GM12878 (cell line): ENCODE measurements around the gene SAMD1. TPM values are rescaled to one million over a fixed set of nuclear protein-coding genes. Genes with fewer than 3 reads are reported as not detected.

Source experiments
- ATAC-seq: fragments of 200-7000 bp; cut with Tn5 transposase; 3 replicates; pipeline ENCODE4 v1.9.1; 2020; ENCODE audit warnings: mild to moderate bottlenecking, moderate library complexity
- BruUV-seq: library from RNA; stranded (reverse); fragments of 400-500 nt; replicated peaks from 2 replicates; lab custom pipeline; 2021; lab: Mats Ljungman, UMichigan
- CTCF ChIA-PET: fragments of 300-600 bp; sonication (Branson Sonifier 250); formaldehyde crosslinking; extraction: SDS; loops from one replicate; lab custom pipeline; 2021; ENCODE audit warnings: inconsistent platforms; lab: Yijun Ruan, JAX
- POLR2A ChIA-PET: fragments of 350-600 bp; formaldehyde crosslinking; extraction: SDS; loops from one replicate; lab custom pipeline; 2021; ENCODE audit warnings: inconsistent platforms; lab: Charles Lee
- RAD21 ChIA-PET: fragments of 300-600 bp; sonication (Branson Sonifier 250); formaldehyde crosslinking; loops from one replicate; lab custom pipeline; 2023; ENCODE audit warnings: antibody characterized with exemption; ENCODE audit not compliant: unreplicated experiment; lab: Charles Lee
- SMC1A ChIA-PET: fragments of 300-600 bp; sonication (Branson Sonifier 250); formaldehyde crosslinking; loops from one replicate; lab custom pipeline; 2023; ENCODE audit not compliant: unreplicated experiment, uncharacterized antibody; lab: Charles Lee
- DNase-seq: peaks from one replicate; pipeline ENCODE4 v3.0.0-alpha.2; 2011; ENCODE audit warnings: low read depth, low spot score
- FAIRE-seq: peaks from 3 replicates; lab custom pipeline; 2011; peaks lifted over from hg19 to GRCh38; lab: Jason Lieb, UNC
- H2AFZ ChIP-seq: 2 replicates; pipeline ENCODE4 v1.6.0; 2011; ENCODE audit warnings: low read depth, low read length, control low read depth; ENCODE audit not compliant: control insufficient read depth
- H3K27ac ChIP-seq: 2 replicates; pipeline ENCODE4 v1.5.1; 2011; ENCODE audit warnings: control low read depth; ENCODE audit not compliant: control insufficient read depth, insufficient read depth
- H3K27me3 ChIP-seq, 2 experiments: replicated peaks in 1 of 2; 2 replicates each; pipeline versions ENCODE4 v1.6.0 to v1.6.1; 2011; ENCODE audit warnings: low read length in 1 of 2; ENCODE audit not compliant: control insufficient read depth in 2 of 2, insufficient read depth in 2 of 2
- H3K36me3 ChIP-seq, 2 experiments: 2 replicates each; pipeline ENCODE4 v1.5.1; 2011; ENCODE audit warnings: low read length in 1 of 2; ENCODE audit not compliant: control insufficient read depth in 2 of 2, insufficient read depth in 2 of 2
- H3K4me1 ChIP-seq: 2 replicates; pipeline ENCODE4 v1.6.1; 2011; ENCODE audit warnings: mild to moderate bottlenecking, low read length, moderate library complexity, mixed read lengths; ENCODE audit not compliant: control insufficient read depth, insufficient read depth
- H3K4me2 ChIP-seq: 2 replicates; pipeline ENCODE4 v1.6.0; 2011; ENCODE audit warnings: control low read depth; ENCODE audit not compliant: control insufficient read depth, insufficient read depth
- H3K4me3 ChIP-seq: fragments of 200-600 bp; sonication (generic); 2 replicates; pipeline ENCODE4 v1.5.1; 2016
- H3K79me2 ChIP-seq: 2 replicates; pipeline ENCODE4 v1.6.0; 2011; ENCODE audit warnings: low read length; ENCODE audit not compliant: control insufficient read depth, insufficient read depth
- H3K9ac ChIP-seq: 2 replicates; pipeline ENCODE4 v1.8.0; 2011; ENCODE audit warnings: low read length, control low read depth, mixed read lengths; ENCODE audit not compliant: control insufficient read depth, insufficient read depth
- H3K9me3 ChIP-seq: replicated peaks from 3 replicates; pipeline ENCODE4 v1.5.1; 2011; ENCODE audit warnings: mild to moderate bottlenecking, low read length; ENCODE audit not compliant: control insufficient read depth, insufficient read depth
- H4K20me1 ChIP-seq: 2 replicates; pipeline ENCODE4 v1.6.0; 2011; ENCODE audit not compliant: control insufficient read depth, insufficient read depth
- ATF7 ChIP-seq: fragments of 450-650 bp; IDR thresholded peaks from 2 replicates; pipeline ENCODE4 v1.6.1; 2016; ENCODE audit warnings: low read depth, mild to moderate bottlenecking
- BHLHE40 ChIP-seq, 2 experiments: fragments of 450-650 bp in 1 of 2; IDR thresholded peaks; 2 replicates each; pipeline ENCODE4 v1.6.1; 2011 to 2017; ENCODE audit warnings: low read depth in 2 of 2, borderline replicate concordance in 1 of 2, improper control_type of control experiment in 1 of 2, low read length in 1 of 2, mild to moderate bottlenecking in 1 of 2
- CEBPB ChIP-seq, 2 experiments: fragments of 150-350 bp in 1 of 2; IDR thresholded peaks; 2 replicates each; pipeline ENCODE4 v1.6.1; 2012 to 2014; ENCODE audit warnings: low read depth in 2 of 2, low read length in 2 of 2, borderline replicate concordance in 1 of 2, inconsistent platforms in 1 of 2
- CREM ChIP-seq: IDR thresholded peaks from 2 replicates; pipeline ENCODE4 v1.6.1; 2014; ENCODE audit warnings: antibody characterized with exemption, low read depth
- ESRRA ChIP-seq: IDR thresholded peaks from 2 replicates; pipeline ENCODE4 v1.6.1; 2012; ENCODE audit warnings: mild to moderate bottlenecking, low read length, improper control_type of control experiment
- IKZF1 ChIP-seq: fragments of 450-650 bp; conservative IDR thresholded peaks from 2 replicates; pipeline ENCODE4 v1.6.1; 2017; ENCODE audit warnings: antibody characterized with exemption, mild to moderate bottlenecking
- IRF4 ChIP-seq: IDR thresholded peaks from 2 replicates; pipeline ENCODE4 v1.6.1; 2011; ENCODE audit warnings: low read depth, low read length
- MEF2A ChIP-seq: IDR thresholded peaks from 2 replicates; pipeline ENCODE4 v1.6.1; 2011; ENCODE audit warnings: low read depth, mild to moderate bottlenecking, low read length, moderate library complexity; ENCODE audit not compliant: insufficient read depth
- NFIC ChIP-seq: IDR thresholded peaks from 2 replicates; pipeline ENCODE4 v1.6.1; 2012; ENCODE audit warnings: low read depth, mild to moderate bottlenecking, inconsistent platforms, low read length, moderate library complexity
- SMAD1 ChIP-seq: fragments of 450-650 bp; IDR thresholded peaks from 2 replicates; pipeline ENCODE4 v1.6.1; 2018; ENCODE audit warnings: mild to moderate bottlenecking, low read depth; ENCODE audit not compliant: partially characterized antibody
- SUPT20H ChIP-seq: IDR thresholded peaks from 2 replicates; pipeline ENCODE4 v1.6.1; 2011; ENCODE audit warnings: low read depth, mild to moderate bottlenecking, low read length, moderate library complexity, borderline replicate concordance; ENCODE audit not compliant: control insufficient read depth
- YBX1 ChIP-seq: fragments of 450-650 bp; IDR thresholded peaks from 2 replicates; pipeline ENCODE4 v1.6.1; 2016; ENCODE audit warnings: antibody characterized with exemption
- ZNF384 ChIP-seq: IDR thresholded peaks from 2 replicates; pipeline ENCODE4 v1.6.1; 2012; ENCODE audit warnings: low read depth, mild to moderate bottlenecking, low read length, improper control_type of control experiment, borderline replicate concordance
- WGBS: methylation state at CpG from one replicate; pipeline ENCODE4 v1.1.6; 2016; ENCODE audit warnings: low lambda C conversion rate; ENCODE audit not compliant: insufficient replicate concordance, insufficient coverage; ENCODE audit errors: missing lambda C conversion rate; 5-methylcytosine and 5-hydroxymethylcytosine counted together
- in situ Hi-C: fragments of 300-500 bp; cut with MboI; formaldehyde crosslinking; loops from 9 replicates; pipeline ENCODE4 v1.14.3; 2018; ENCODE audit warnings: mixed read lengths
- intact Hi-C: fragments of 100-400 bp; cut with micrococcal nuclease; formaldehyde crosslinking; loops from one replicate; pipeline ENCODE4 v1.14.2; 2022; ENCODE audit not compliant: unreplicated experiment
- polyA plus RNA-seq, 11 experiments: library from polyadenylated mRNA; depleted of rRNA in 4 of 11; unstranded in 6 of 11; stranded (reverse) in 5 of 11; fragments of >200 nt; fragmentation: Nextera tagmentation in 4 of 11; fragmentation: Illumina TruSeq in 1 of 11; extraction: Ambion mirVana in 4 of 11; extraction: Trizol in 1 of 11; gene quantifications; 1 replicate in 1 of 11; 2 replicates in 10 of 11; pipeline versions ENCODE4 v1.2.1 to v1.2.3, GENCODE V29; 2011 to 2016; ENCODE audit warnings: inconsistent platforms in 2 of 11, missing spikeins in 2 of 11, low read depth in 1 of 11
- total RNA-seq, 4 experiments: library from RNA; depleted of rRNA in 3 of 4; stranded (reverse); fragments of >200 nt in 3 of 4; fragmentation: Illumina TruSeq in 1 of 4; extraction: Trizol in 1 of 4; gene quantifications; 2 replicates each; pipeline versions ENCODE4 v1.2.1 to v1.2.3, GENCODE V29; 2013 to 2021
- TF ChIP-seq, protein P1 (sequence below): fragments of 450-650 bp; IDR thresholded peaks from 2 replicates; pipeline ENCODE4 v1.6.1; 2017; ENCODE audit warnings: mild to moderate bottlenecking, low read depth, inconsistent platforms; ENCODE audit not compliant: poor library complexity, severe bottlenecking
- TF ChIP-seq, protein P2 (sequence below): fragments of 450-650 bp; IDR thresholded peaks from 2 replicates; pipeline ENCODE4 v1.6.1; 2017; ENCODE audit warnings: mild to moderate bottlenecking

SAMD1 gene
- total and polyA plus RNA-seq, 10 of the 15 experiments (the other 5 are each of a cell fraction or from before 2014, with no cell fraction given), result 3.0 to 71.7 (median 19.3) TPM

GRCh38 chr19:14080887-14081796, 9.4 kb downstream of the SAMD1 start:
- no peaks in the 10 kb centered on the region for H3K36me3 ChIP-seq
- POLR2A ChIA-PET, result interaction anchor here (0.6 to 4.9 kb wide), 12 partner anchors 7 to 401 kb away, joined by 3 to 23 read pairs (median 4); partner anchors contain the start of genes ASF1B, PRKACA and RFX1
- peak overlapping the region; percentile 86 for H3K27ac ChIP-seq
- intact Hi-C loops (loop anchor here (2.0 to 5.0 kb wide), 2 partner anchors 36 to 56 kb away; partner anchors contain the start of genes ASF1B and PRKACA), in situ Hi-C loops (no loop called here)
- no peaks in the 10 kb centered on the region for H4K20me1 ChIP-seq
- H3K9me3 ChIP-seq, result no peaks in the 10 kb centered on the region
- peak overlapping the region; percentile 90 for H3K4me2 ChIP-seq
- CTCF ChIA-PET, result interaction anchor here (0.6 to 5.6 kb wide), 16 partner anchors 8 to 202 kb away, joined by 3 to 30 read pairs (median 5); partner anchors contain the start of genes ASF1B, MISP3 and PRKACA
- RAD21 ChIA-PET, result interaction anchor here (0.6 to 4.8 kb wide), 10 partner anchors 10 to 234 kb away, joined by 3 to 27 read pairs (median 4); partner anchors contain the start of genes ASF1B and MISP3
- BruUV-seq, result TSS peak; percentile 86
- ATAC-seq (peak; percentile 94), FAIRE-seq (peak; percentile 99), DNase-seq (peak; percentile 99)
- H3K79me2 ChIP-seq, result peaks cover 8% of the 10 kb centered on the region
- SMC1A ChIA-PET, result interaction anchor here (0.5 to 1.2 kb wide), 4 partner anchors 37 to 273 kb away, joined by 3 to 4 read pairs (median 3); partner anchors contain the start of gene ASF1B
- peak overlapping the region; percentile 90 for H3K9ac ChIP-seq
- H3K4me3 ChIP-seq, result peak overlapping the region; percentile 83
- H3K27me3 ChIP-seq, result no peaks in the 10 kb centered on the region
- peaks cover 4% of the 10 kb centered on the region; the same call in 1 of the 2 replicates for H3K4me1 ChIP-seq
- peak overlapping the region; percentile 97 for H2AFZ ChIP-seq
- under 1% methylated on average over 50 of the region's 50 CpGs for WGBS
- TF ChIP-seq YBX1 (no peak), IKZF1 (peak; percentile 99), ZNF384 (peak; percentile 81; the same call in 1 of the 2 replicates), IRF4 (peak; percentile 42; the same call in 1 of the 2 replicates), BHLHE40 (IDR thresholded peaks at IDR 0.05; ENCODE audit: borderline replicate concordance in 1 of 2, low read depth in 2 of 2, low read length in 1 of 2) (0 out of 4 replicates have a peak, but pooled peaks of 1 of the 2 experiments have one; percentile 4), CEBPB (IDR thresholded peaks at IDR 0.05; ENCODE audit: borderline replicate concordance in 1 of 2, low read depth in 2 of 2, low read length in 2 of 2) (0 out of 4 replicates have a peak, but pooled peaks of 1 of the 2 experiments have one; percentile 7), MEF2A (0 out of 2 replicates have a peak, but pooled peaks have one; percentile 12), ESRRA (no peak), ATF7 (peak; percentile 38; the same call in 1 of the 2 replicates), NFIC (no peak), SMAD1 (peak; percentile 79), CREM (peak; percentile 90), SUPT20H (no peak)
- TF ChIP-seq, protein P1, sequence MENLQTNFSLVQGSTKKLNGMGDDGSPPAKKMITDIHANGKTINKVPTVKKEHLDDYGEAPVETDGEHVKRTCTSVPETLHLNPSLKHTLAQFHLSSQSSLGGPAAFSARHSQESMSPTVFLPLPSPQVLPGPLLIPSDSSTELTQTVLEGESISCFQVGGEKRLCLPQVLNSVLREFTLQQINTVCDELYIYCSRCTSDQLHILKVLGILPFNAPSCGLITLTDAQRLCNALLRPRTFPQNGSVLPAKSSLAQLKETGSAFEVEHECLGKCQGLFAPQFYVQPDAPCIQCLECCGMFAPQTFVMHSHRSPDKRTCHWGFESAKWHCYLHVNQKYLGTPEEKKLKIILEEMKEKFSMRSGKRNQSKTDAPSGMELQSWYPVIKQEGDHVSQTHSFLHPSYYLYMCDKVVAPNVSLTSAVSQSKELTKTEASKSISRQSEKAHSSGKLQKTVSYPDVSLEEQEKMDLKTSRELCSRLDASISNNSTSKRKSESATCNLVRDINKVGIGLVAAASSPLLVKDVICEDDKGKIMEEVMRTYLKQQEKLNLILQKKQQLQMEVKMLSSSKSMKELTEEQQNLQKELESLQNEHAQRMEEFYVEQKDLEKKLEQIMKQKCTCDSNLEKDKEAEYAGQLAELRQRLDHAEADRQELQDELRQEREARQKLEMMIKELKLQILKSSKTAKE, result no peak
- TF ChIP-seq, protein P2, sequence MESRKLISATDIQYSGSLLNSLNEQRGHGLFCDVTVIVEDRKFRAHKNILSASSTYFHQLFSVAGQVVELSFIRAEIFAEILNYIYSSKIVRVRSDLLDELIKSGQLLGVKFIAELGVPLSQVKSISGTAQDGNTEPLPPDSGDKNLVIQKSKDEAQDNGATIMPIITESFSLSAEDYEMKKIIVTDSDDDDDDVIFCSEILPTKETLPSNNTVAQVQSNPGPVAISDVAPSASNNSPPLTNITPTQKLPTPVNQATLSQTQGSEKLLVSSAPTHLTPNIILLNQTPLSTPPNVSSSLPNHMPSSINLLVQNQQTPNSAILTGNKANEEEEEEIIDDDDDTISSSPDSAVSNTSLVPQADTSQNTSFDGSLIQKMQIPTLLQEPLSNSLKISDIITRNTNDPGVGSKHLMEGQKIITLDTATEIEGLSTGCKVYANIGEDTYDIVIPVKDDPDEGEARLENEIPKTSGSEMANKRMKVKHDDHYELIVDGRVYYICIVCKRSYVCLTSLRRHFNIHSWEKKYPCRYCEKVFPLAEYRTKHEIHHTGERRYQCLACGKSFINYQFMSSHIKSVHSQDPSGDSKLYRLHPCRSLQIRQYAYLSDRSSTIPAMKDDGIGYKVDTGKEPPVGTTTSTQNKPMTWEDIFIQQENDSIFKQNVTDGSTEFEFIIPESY, result no peak; the same call in 1 of the 2 replicates
